Epithelial cell of proximal tubule (primary cell): Measurements from ENCODE around the gene GFOD2. TPM values are rescaled to one million over a fixed set of nuclear protein-coding genes. Genes with fewer than 3 reads are reported as not detected.

ENCODE experiments used
- DNase-seq: peaks from one replicate; pipeline ENCODE4 v3.0.0-alpha.2; 2011; ENCODE audit warnings: low read depth
- H3K4me3 ChIP-seq: 2 replicates; pipeline ENCODE4 v1.5.1; 2011; ENCODE audit warnings: low read depth, mild to moderate bottlenecking, low read length
- CTCF ChIP-seq: conservative IDR thresholded peaks from 2 replicates; pipeline ENCODE4 v1.5.1; 2012; ENCODE audit warnings: low read depth, mild to moderate bottlenecking, low read length
- total RNA-seq: library from RNA; depleted of rRNA; stranded (reverse); fragments of >200 nt; gene quantifications from 2 replicates; pipeline ENCODE4 v1.2.3, GENCODE V29; 2015

GFOD2 gene
- total RNA-seq, 1 donor from 2014 or later = 16.1 TPM

GRCh38 chr16:67660564-67661028, 58.5 kb downstream of the GFOD2 start, which contains the start of gene PARD6A:
Gene PARD6A, plus strand, starts transcription at chr16:67660960. Its CDS starts 79 bp downstream, at chr16:67661039.
- TF ChIP-seq CTCF = no peak
- DNase-seq = peak; percentile 40
- peak within 1 kb of the TSS; percentile 98 for H3K4me3 ChIP-seq

- peak; percentile 33 for DNase-seq
- no peak for TF ChIP-seq CTCF
- peak within 1 kb of the TSS; percentile 98 for H3K4me3 ChIP-seq
Measured at GRCh38 chr16:67659675-67660563, 59.2 kb downstream of the GFOD2 start, which contains the start of gene ACD. Gene ACD, minus strand, starts transcription at chr16:67660260. Its CDS starts 40 bp downstream, at chr16:67660220.

- DNase-seq = no peak
- TF ChIP-seq CTCF = no peak
- peak overlapping the region; percentile 98 for H3K4me3 ChIP-seq
Measured at GRCh38 chr16:67658849-67659674, 60.1 kb downstream of the GFOD2 start.

GRCh38 chr16:67657751-67658518, 61.2 kb downstream of the GFOD2 start:
- DNase-seq = no peak
- TF ChIP-seq CTCF = no peak
- H3K4me3 ChIP-seq = no peak overlapping the region

- DNase-seq = no peak
- TF ChIP-seq CTCF = no peak
- no peak overlapping the region for H3K4me3 ChIP-seq
Measured at GRCh38 chr16:67657017-67657608, 62.0 kb downstream of the GFOD2 start.
